Measurements from ENCODE around the gene RELN. TPM values are rescaled to one million over a fixed set of nuclear protein-coding genes. Genes with fewer than 3 reads are reported as not detected.
A peak's percentile ranks its signal among the peaks of the same experiment; 100 is the strongest.

Gene RELN
- total and polyA plus RNA-seq, 2 of the 13 experiments (the other 11 are each of a cell fraction or from before 2014, with no cell fraction given): 315 to 332 TPM

GRCh38 chr7:103810112-103810744, 179.2 kb downstream of the RELN start (continued):
- TF ChIP-seq TCF7 (IDR thresholded peaks at IDR 0.05; ENCODE audit: low read depth) (peak; percentile 53), RBM22 (optimal IDR thresholded peaks at IDR 0.05; ENCODE audit: low read length) (peak; percentile 34), KLF16 (CRISPR knock-in tag; IDR thresholded peaks at IDR 0.05) (peak in 1 of 2 experiments; percentile 20; a peak in 1 of 4 replicates), ARID5B (CRISPR knock-in tag; IDR thresholded peaks at IDR 0.05) (peak; percentile 85), NR2F6 (IDR thresholded peaks at IDR 0.05) (peak; percentile 73), NR2F6 (CRISPR knock-in tag; IDR thresholded peaks at IDR 0.05) (peak; percentile 58), ZFP1 (CRISPR knock-in tag; IDR thresholded peaks at IDR 0.05) (no peak), GATAD2A (CRISPR knock-in tag; IDR thresholded peaks at IDR 0.05) (peak; percentile 87), ZMYM4 (CRISPR knock-in tag; IDR thresholded peaks at IDR 0.05) (0 out of 2 replicates have a peak, but pooled peaks have one; percentile 50), HOMEZ (CRISPR knock-in tag; IDR thresholded peaks at IDR 0.05; ENCODE audit: low read depth) (peak; percentile 21; the same call in 1 of the 2 replicates), STAT6 (CRISPR knock-in tag; IDR thresholded peaks at IDR 0.05; ENCODE audit: borderline replicate concordance) (0 out of 2 replicates have a peak, but pooled peaks have one; percentile 43), FOXA3 (CRISPR knock-in tag; IDR thresholded peaks at IDR 0.05) (peak; percentile 60; the same call in 1 of the 2 replicates), TBX3 (IDR thresholded peaks at IDR 0.05; ENCODE audit: borderline replicate concordance) (no peak), TSC22D2 (CRISPR knock-in tag; IDR thresholded peaks at IDR 0.05; ENCODE audit: borderline replicate concordance) (no peak), CEBPB (IDR thresholded peaks at IDR 0.05; ENCODE audit: borderline replicate concordance, low read depth, low read length) (peak; percentile 10; the same call in 1 of the 2 replicates), YY1 (IDR thresholded peaks at IDR 0.05; ENCODE audit: insufficient read depth, insufficient replicate concordance, low read depth, low read length) (no peak), ETV5 (CRISPR knock-in tag; IDR thresholded peaks at IDR 0.05; ENCODE audit: borderline replicate concordance) (peak; percentile 28; the same call in 1 of the 2 replicates), MED1 (CRISPR knock-in tag; IDR thresholded peaks at IDR 0.05) (peak; percentile 40; the same call in 1 of the 2 replicates), ZBTB33 (CRISPR knock-in tag; IDR thresholded peaks at IDR 0.05) (no peak), PHF8 (CRISPR knock-in tag; IDR thresholded peaks at IDR 0.05) (no peak), GPN1 (CRISPR knock-in tag; IDR thresholded peaks at IDR 0.05; ENCODE audit: borderline replicate concordance) (no peak)
